Measurements from ENCODE around the gene FRAS1.
A peak's percentile ranks its signal among the peaks of the same experiment; 100 is the strongest.

FRAS1 gene

GRCh38 chr4:78510108-78510507 is 453.0 kb downstream of the FRAS1 start:
- H3K36me3 Mint-ChIP-seq (ENCODE audit: low read depth): peaks cover 40% of the 10 kb centered on the region
- H3K9me3 Mint-ChIP-seq: no peaks in the 10 kb centered on the region
- no peak overlapping the region for H3K4me3 Mint-ChIP-seq
- TF ChIP-seq CTCF (IDR thresholded peaks at IDR 0.05; ENCODE audit: unreplicated experiment in 3 of 3): no peak
- no peaks in the 10 kb centered on the region for H3K4me1 Mint-ChIP-seq
- no peaks in the 10 kb centered on the region for H3K27me3 Mint-ChIP-seq (ENCODE audit: low read depth)
- H3K27ac Mint-ChIP-seq: no peak overlapping the region

- H3K4me1 Mint-ChIP-seq: no peaks in the 10 kb centered on the region
- H3K4me3 Mint-ChIP-seq: no peak overlapping the region
- TF ChIP-seq CTCF (IDR thresholded peaks at IDR 0.05; ENCODE audit: unreplicated experiment in 3 of 3): no peak
- no peaks in the 10 kb centered on the region for H3K27me3 Mint-ChIP-seq (ENCODE audit: low read depth)
- H3K9me3 Mint-ChIP-seq: no peaks in the 10 kb centered on the region
- peaks cover 40% of the 10 kb centered on the region for H3K36me3 Mint-ChIP-seq (ENCODE audit: low read depth)
- no peak overlapping the region for H3K27ac Mint-ChIP-seq
These were observed 453.6 kb downstream of the FRAS1 start for GRCh38 chr4:78510681-78511080.

GRCh38 chr4:78512357-78512920 is 455.3 kb downstream of the FRAS1 start:
- H3K4me1 Mint-ChIP-seq: no peaks in the 10 kb centered on the region

GRCh38 chr4:78513411-78513975 is 456.4 kb downstream of the FRAS1 start:
- H3K4me1 Mint-ChIP-seq: peaks cover 2% of the 10 kb centered on the region
- H3K36me3 Mint-ChIP-seq (ENCODE audit: low read depth): peaks cover 30% of the 10 kb centered on the region
- no peaks in the 10 kb centered on the region for H3K27me3 Mint-ChIP-seq (ENCODE audit: low read depth)
- H3K4me3 Mint-ChIP-seq: no peak overlapping the region
- H3K9me3 Mint-ChIP-seq: no peaks in the 10 kb centered on the region
- no peak overlapping the region for H3K27ac Mint-ChIP-seq
- TF ChIP-seq CTCF (IDR thresholded peaks at IDR 0.05; ENCODE audit: unreplicated experiment in 3 of 3): no peak

More at GRCh38 chr4:78512357-78512920, 455.3 kb downstream of the FRAS1 start:
- H3K36me3 Mint-ChIP-seq (ENCODE audit: low read depth): peaks cover 37% of the 10 kb centered on the region
- H3K4me3 Mint-ChIP-seq: no peak overlapping the region
- no peaks in the 10 kb centered on the region for H3K9me3 Mint-ChIP-seq
- no peak for TF ChIP-seq CTCF (IDR thresholded peaks at IDR 0.05; ENCODE audit: unreplicated experiment in 3 of 3)
- no peaks in the 10 kb centered on the region for H3K27me3 Mint-ChIP-seq (ENCODE audit: low read depth)
- H3K27ac Mint-ChIP-seq: no peak overlapping the region

- H3K4me3 Mint-ChIP-seq: no peak overlapping the region
- no peaks in the 10 kb centered on the region for H3K27me3 Mint-ChIP-seq (ENCODE audit: low read depth)
- peak overlapping the region in 1 of 3 experiments; percentile 33 for H3K27ac Mint-ChIP-seq
- H3K36me3 Mint-ChIP-seq (ENCODE audit: low read depth): peaks cover 39% of the 10 kb centered on the region
- no peaks in the 10 kb centered on the region for H3K9me3 Mint-ChIP-seq
- TF ChIP-seq CTCF (IDR thresholded peaks at IDR 0.05; ENCODE audit: unreplicated experiment in 3 of 3): peak; percentile 66 to 71 (median 69)
- H3K4me1 Mint-ChIP-seq: peaks cover 23% of the 10 kb centered on the region
These were observed 460.0 kb downstream of the FRAS1 start for GRCh38 chr4:78517050-78517652.

- H3K4me1 Mint-ChIP-seq: peaks cover 23% of the 10 kb centered on the region
- no peak for TF ChIP-seq CTCF (IDR thresholded peaks at IDR 0.05; ENCODE audit: unreplicated experiment in 3 of 3)
- H3K27ac Mint-ChIP-seq: no peak overlapping the region
- H3K9me3 Mint-ChIP-seq: no peaks in the 10 kb centered on the region
- peaks cover 43% of the 10 kb centered on the region for H3K36me3 Mint-ChIP-seq (ENCODE audit: low read depth)
- H3K27me3 Mint-ChIP-seq (ENCODE audit: low read depth): no peaks in the 10 kb centered on the region
- H3K4me3 Mint-ChIP-seq: no peak overlapping the region
These were observed 461.4 kb downstream of the FRAS1 start for GRCh38 chr4:78518561-78518960.

Measured in nephron (organoid).